HG03442 (cell line): ENCODE data around the gene SAP30BP.
A peak's percentile ranks its signal among the peaks of the same experiment; 100 is the strongest.

Source experiments
- ATAC-seq: cut with Tn5 transposase; IDR thresholded peaks from one replicate; pipeline ENCODE4 v1.9.1; 2021; ENCODE audit warnings: mild to moderate bottlenecking, moderate library complexity; ENCODE audit not compliant: unreplicated experiment

Gene SAP30BP

GRCh38 chr17:75646638-75646992 is 20.5 kb upstream of the SAP30BP start:
- no peak for ATAC-seq

- ATAC-seq: no peak
Observed at GRCh38 chr17:75647061-75647460, 20.1 kb upstream of the SAP30BP start.

GRCh38 chr17:75647921-75648320 is 19.2 kb upstream of the SAP30BP start:
- no peak for ATAC-seq

GRCh38 chr17:75649687-75650086 is 17.5 kb upstream of the SAP30BP start:
- no peak for ATAC-seq

GRCh38 chr17:75650874-75651273 is 16.3 kb upstream of the SAP30BP start:
- ATAC-seq: no peak

GRCh38 chr17:75652341-75652740 is 14.8 kb upstream of the SAP30BP start:
- ATAC-seq: no peak

- ATAC-seq: no peak
Observed at GRCh38 chr17:75652934-75653549, 14.1 kb upstream of the SAP30BP start.

- ATAC-seq: no peak
Observed at GRCh38 chr17:75654176-75654575, 13.0 kb upstream of the SAP30BP start.

- no peak for ATAC-seq
Observed at GRCh38 chr17:75658237-75658636, 8.9 kb upstream of the SAP30BP start.

GRCh38 chr17:75661531-75661930 is 5.6 kb upstream of the SAP30BP start:
- ATAC-seq: no peak

GRCh38 chr17:75662511-75662910 is 4.6 kb upstream of the SAP30BP start:
- no peak for ATAC-seq

- ATAC-seq: peak; percentile 53
Observed at GRCh38 chr17:75664099-75664549, 3.0 kb upstream of the SAP30BP start.

- ATAC-seq: no peak
Observed at GRCh38 chr17:75665981-75666380, 1.2 kb upstream of the SAP30BP start.

GRCh38 chr17:75667825-75668224 is 687 bp downstream of the SAP30BP start:
- no peak for ATAC-seq

GRCh38 chr17:75668489-75668888 is 1.4 kb downstream of the SAP30BP start:
- no peak for ATAC-seq

GRCh38 chr17:75670868-75671267 is 3.7 kb downstream of the SAP30BP start:
- ATAC-seq: no peak

GRCh38 chr17:75672011-75672410 is 4.9 kb downstream of the SAP30BP start:
- no peak for ATAC-seq

- no peak for ATAC-seq
Observed at GRCh38 chr17:75673487-75673886, 6.3 kb downstream of the SAP30BP start.

- ATAC-seq: no peak
Observed at GRCh38 chr17:75676461-75676860, 9.3 kb downstream of the SAP30BP start.

- no peak for ATAC-seq
Observed at GRCh38 chr17:75679706-75680211, 12.6 kb downstream of the SAP30BP start.

GRCh38 chr17:75680431-75680830 is 13.3 kb downstream of the SAP30BP start:
- ATAC-seq: no peak

- ATAC-seq: no peak
Observed at GRCh38 chr17:75681289-75681688, 14.2 kb downstream of the SAP30BP start.

- no peak for ATAC-seq
Observed at GRCh38 chr17:75683583-75683982, 16.4 kb downstream of the SAP30BP start.
